ENCODE results near the gene SLC13A3. TPM values are rescaled to one million over a fixed set of nuclear protein-coding genes. Genes with fewer than 3 reads are reported as not detected.

The SLC13A3 gene
- total and polyA plus RNA-seq, 2 of the 4 experiments (the other 2 are of a cell fraction): 2.5 to 4.2 TPM

DNA sequence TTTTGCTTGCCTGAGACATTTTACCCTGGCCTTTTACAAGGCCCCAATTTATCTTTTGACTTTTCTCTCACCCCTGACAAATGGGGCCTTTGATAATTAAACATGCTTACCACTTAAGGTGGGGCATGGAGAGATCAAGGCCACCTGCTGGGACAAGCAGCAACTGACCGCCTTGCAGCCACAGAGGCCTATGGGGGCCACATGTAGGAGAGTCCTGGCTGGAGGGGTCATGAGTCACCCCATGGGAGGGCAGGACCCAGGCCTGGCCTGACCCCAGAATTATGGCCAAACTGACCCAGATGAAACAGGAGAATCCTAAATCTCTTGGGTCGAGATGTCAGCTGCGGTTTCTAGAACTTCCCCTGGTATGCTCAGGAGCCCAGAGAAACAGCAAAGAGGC lies 92.3 kb downstream of the SLC13A3 start:
- no peak overlapping the region for H3K27ac ChIP-seq (ENCODE audit: insufficient read depth, low read length)
- intact Hi-C loops (cut with micrococcal nuclease) (loop anchor here (5.0 kb wide), 1 partner anchor 123 kb away; no protein-coding TSS in a partner anchor), dilution Hi-C loops (cut with HindIII; ENCODE audit: low sequenced_read_pairs, unreplicated experiment) (no loop called here), in situ Hi-C loops (cut with MboI; ENCODE audit: low sequenced_read_pairs) (no loop called here)
- H3K14ac ChIP-seq (replicated peaks; ENCODE audit: low read depth, low read length): peak overlapping the region; percentile 16; the same call in 1 of the 2 replicates
- H2AK5ac ChIP-seq (ENCODE audit: low read depth, low read length): no peak overlapping the region
- TF ChIP-seq, protein P1, sequence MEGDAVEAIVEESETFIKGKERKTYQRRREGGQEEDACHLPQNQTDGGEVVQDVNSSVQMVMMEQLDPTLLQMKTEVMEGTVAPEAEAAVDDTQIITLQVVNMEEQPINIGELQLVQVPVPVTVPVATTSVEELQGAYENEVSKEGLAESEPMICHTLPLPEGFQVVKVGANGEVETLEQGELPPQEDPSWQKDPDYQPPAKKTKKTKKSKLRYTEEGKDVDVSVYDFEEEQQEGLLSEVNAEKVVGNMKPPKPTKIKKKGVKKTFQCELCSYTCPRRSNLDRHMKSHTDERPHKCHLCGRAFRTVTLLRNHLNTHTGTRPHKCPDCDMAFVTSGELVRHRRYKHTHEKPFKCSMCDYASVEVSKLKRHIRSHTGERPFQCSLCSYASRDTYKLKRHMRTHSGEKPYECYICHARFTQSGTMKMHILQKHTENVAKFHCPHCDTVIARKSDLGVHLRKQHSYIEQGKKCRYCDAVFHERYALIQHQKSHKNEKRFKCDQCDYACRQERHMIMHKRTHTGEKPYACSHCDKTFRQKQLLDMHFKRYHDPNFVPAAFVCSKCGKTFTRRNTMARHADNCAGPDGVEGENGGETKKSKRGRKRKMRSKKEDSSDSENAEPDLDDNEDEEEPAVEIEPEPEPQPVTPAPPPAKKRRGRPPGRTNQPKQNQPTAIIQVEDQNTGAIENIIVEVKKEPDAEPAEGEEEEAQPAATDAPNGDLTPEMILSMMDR (conservative IDR thresholded peaks at IDR 0.05; ENCODE audit: low read depth, low read length): no peak
- TF ChIP-seq CHD1 (IDR thresholded peaks at IDR 0.05; ENCODE audit: low read depth, low read length): no peak
- TF ChIP-seq MAFK (IDR thresholded peaks at IDR 0.05; ENCODE audit: low read depth, low read length): no peak
- no peak for TF ChIP-seq RFX5 (IDR thresholded peaks at IDR 0.05; ENCODE audit: low read depth, low read length)
- no peak for TF ChIP-seq RAD21 (IDR thresholded peaks at IDR 0.05; ENCODE audit: low read length)
- no peak for TF ChIP-seq CEBPB (IDR thresholded peaks at IDR 0.05; ENCODE audit: low read depth, low read length)
- no peak for TF ChIP-seq POLR2A (IDR thresholded peaks at IDR 0.05; ENCODE audit: low read depth, low read length)
- TF ChIP-seq BHLHE40 (IDR thresholded peaks at IDR 0.05; ENCODE audit: low read depth, low read length): no peak
- no peak for TF ChIP-seq MAZ (IDR thresholded peaks at IDR 0.05; ENCODE audit: borderline replicate concordance, low read depth, low read length)
- no peak for TF ChIP-seq FOS (IDR thresholded peaks at IDR 0.05; ENCODE audit: low read depth, low read length)
- TF ChIP-seq SMC3 (IDR thresholded peaks at IDR 0.05; ENCODE audit: low read depth, low read length): no peak
- no peak for TF ChIP-seq MXI1 (IDR thresholded peaks at IDR 0.05; ENCODE audit: borderline replicate concordance, low read depth, low read length)
- TF ChIP-seq, protein P2, sequence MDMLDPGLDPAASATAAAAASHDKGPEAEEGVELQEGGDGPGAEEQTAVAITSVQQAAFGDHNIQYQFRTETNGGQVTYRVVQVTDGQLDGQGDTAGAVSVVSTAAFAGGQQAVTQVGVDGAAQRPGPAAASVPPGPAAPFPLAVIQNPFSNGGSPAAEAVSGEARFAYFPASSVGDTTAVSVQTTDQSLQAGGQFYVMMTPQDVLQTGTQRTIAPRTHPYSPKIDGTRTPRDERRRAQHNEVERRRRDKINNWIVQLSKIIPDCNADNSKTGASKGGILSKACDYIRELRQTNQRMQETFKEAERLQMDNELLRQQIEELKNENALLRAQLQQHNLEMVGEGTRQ (IDR thresholded peaks at IDR 0.05; ENCODE audit: low read depth, low read length): no peak
- no peaks in the 10 kb centered on the region; the same call in 1 of the 2 replicates for H3K9me1 ChIP-seq (ENCODE audit: insufficient read depth, low read length)
- no peak overlapping the region for H2BK15ac ChIP-seq (ENCODE audit: low read depth, low read length)
- H3K4me2 ChIP-seq (ENCODE audit: low read depth, low read length): no peak overlapping the region
- H2AK9ac ChIP-seq (replicated peaks; ENCODE audit: low read depth, low read length, poor library complexity): no peak overlapping the region
- no peak overlapping the region for H2BK20ac ChIP-seq (ENCODE audit: low read depth, low read length)
- DNase-seq (no peak), ATAC-seq (ENCODE audit: low read depth) (no peak)
- H3K9ac ChIP-seq (ENCODE audit: low read depth, low read length): no peak overlapping the region
- H2AFZ ChIP-seq (replicated peaks; ENCODE audit: low read length, poor library complexity): peak overlapping the region; percentile 87
- peaks cover 3% of the 10 kb centered on the region; the same call in 1 of the 2 replicates for H3K4me1 ChIP-seq (ENCODE audit: control insufficient read depth, insufficient read depth, low read length)
- H3K9me3 ChIP-seq (ENCODE audit: control insufficient read depth, insufficient read depth, low read length): no peaks in the 10 kb centered on the region
- H3K27me3 ChIP-seq (ENCODE audit: control insufficient read depth, insufficient read depth, low read length): no peaks in the 10 kb centered on the region; the same call in 1 of the 2 replicates
- H2BK120ac ChIP-seq (ENCODE audit: low read depth, low read length): no peak overlapping the region
- no peak overlapping the region for H3K56ac ChIP-seq (ENCODE audit: extremely low read depth, insufficient read depth, low read length)
- H4K91ac ChIP-seq (ENCODE audit: insufficient read depth, low read depth, low read length): no peak overlapping the region
- no peaks in the 10 kb centered on the region for H4K20me1 ChIP-seq (ENCODE audit: insufficient read depth, low read length)
- H3K18ac ChIP-seq (ENCODE audit: low read depth, low read length): no peak overlapping the region
- H2BK5ac ChIP-seq (ENCODE audit: low read depth, low read length, poor library complexity, severe bottlenecking): no peak overlapping the region
- H3K4ac ChIP-seq (ENCODE audit: low read depth, low read length): no peak overlapping the region
- no TSS peak for BruUV-seq (replicated peaks)
- H4K5ac ChIP-seq (ENCODE audit: low read depth, low read length): no peak overlapping the region
- H4K8ac ChIP-seq (ENCODE audit: low read depth in 2 of 2, low read length in 2 of 2): peak overlapping the region; percentile 61 to 80; a peak in 3 of 4 replicates
- WGBS, 2 experiments (ENCODE audit: extremely low coverage in 2 of 2, insufficient read length in 1 of 2): 93% methylated on average over 3 of the region's 3 CpGs; no CpG with 5 or more reads in 1 of the 2 experiments
- no peaks in the 10 kb centered on the region for H3K79me1 ChIP-seq (ENCODE audit: low read depth in 1 of 2, low read length in 2 of 2)
- ChIA-PET CTCF (no interaction called here), POLR2A (ENCODE audit: unreplicated experiment) (no interaction called here)
- no peaks in the 10 kb centered on the region for H3K36me3 ChIP-seq (ENCODE audit: control insufficient read depth, insufficient read depth, low read length)
- no peak overlapping the region for H3K23ac ChIP-seq (ENCODE audit: low read depth, low read length)
- no peak overlapping the region for H3K4me3 ChIP-seq (ENCODE audit: insufficient read depth, low read depth, low read length)
